Urinary bladder (tissue), 4 donors: ENCODE measurements around the gene OR51I2. TPM values are rescaled to one million over a fixed set of nuclear protein-coding genes. Genes with fewer than 3 reads are reported as not detected.

Source experiments
- DNase-seq: peaks from one replicate; pipeline ENCODE4 v3.0.0-alpha.2; 2015; ENCODE audit errors: extremely low spot score
- H3K27ac ChIP-seq: one replicate; pipeline ENCODE4 v1.5.1; 2013; ENCODE audit warnings: low read depth, mild to moderate bottlenecking, moderate library complexity
- H3K36me3 ChIP-seq: one replicate; pipeline ENCODE4 v1.6.1; 2013; ENCODE audit warnings: mild to moderate bottlenecking, moderate library complexity; ENCODE audit not compliant: insufficient read depth
- H3K4me1 ChIP-seq: one replicate; pipeline ENCODE4 v1.6.1; 2013; ENCODE audit warnings: mild to moderate bottlenecking, moderate library complexity; ENCODE audit not compliant: insufficient read depth
- H3K4me3 ChIP-seq: one replicate; pipeline ENCODE4 v1.5.1; 2013; ENCODE audit warnings: low read depth, low read length
- WGBS: extraction: QIAGEN DNeasy Blood & Tissue Kit; methylation state at CpG from one replicate; pipeline ENCODE4 v1.1.7; 2013; 5-methylcytosine and 5-hydroxymethylcytosine counted together
- polyA plus RNA-seq: library from polyadenylated mRNA; stranded (reverse); fragments of 200-250 nt; gene quantifications from one replicate; pipeline ENCODE4 v1.2.3, GENCODE V29; 2013
- total RNA-seq: library from RNA; depleted of rRNA; stranded (reverse); fragments of >200 nt; gene quantifications from one replicate; pipeline ENCODE4 v1.2.3, GENCODE V29; 2014
- donor health status: healthy with polysubstance abuse.
- donor health status: healthy.

Gene OR51I2
- total and polyA plus RNA-seq, 2 donors, result not detected

DNA sequence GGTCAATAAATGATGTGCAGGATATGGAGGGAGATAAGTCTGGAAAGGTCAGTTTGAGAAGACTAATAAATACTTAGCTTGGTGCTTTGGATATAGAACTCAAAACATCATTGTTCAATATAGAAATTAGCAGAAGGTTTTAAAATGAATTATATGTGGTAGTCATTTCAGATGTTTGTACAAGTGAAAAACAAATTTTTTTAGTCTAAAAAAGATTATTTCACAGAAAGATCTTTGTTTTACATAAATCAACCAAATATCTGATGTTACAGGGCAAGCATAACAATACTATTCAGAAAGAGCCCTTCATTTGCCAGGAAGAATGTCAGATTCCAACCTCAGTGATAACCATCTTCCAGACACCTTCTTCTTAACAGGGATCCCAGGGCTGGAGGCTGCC is 39.3 kb downstream of the OR51I2 start, which contains the start of gene OR52D1:
Gene OR52D1 (plus strand): TSS at position 301 of the 400 bp plus-strand sequence. CDS start 22 bp downstream, at position 323.
- Histone ChIP-seq H3K36me3 (no peaks in the 10 kb centered on the region), H3K4me1 (no peaks in the 10 kb centered on the region), H3K27ac (no peak within 1 kb of the TSS), H3K4me3 (no peak within 1 kb of the TSS)
- no peak for DNase-seq

DNA sequence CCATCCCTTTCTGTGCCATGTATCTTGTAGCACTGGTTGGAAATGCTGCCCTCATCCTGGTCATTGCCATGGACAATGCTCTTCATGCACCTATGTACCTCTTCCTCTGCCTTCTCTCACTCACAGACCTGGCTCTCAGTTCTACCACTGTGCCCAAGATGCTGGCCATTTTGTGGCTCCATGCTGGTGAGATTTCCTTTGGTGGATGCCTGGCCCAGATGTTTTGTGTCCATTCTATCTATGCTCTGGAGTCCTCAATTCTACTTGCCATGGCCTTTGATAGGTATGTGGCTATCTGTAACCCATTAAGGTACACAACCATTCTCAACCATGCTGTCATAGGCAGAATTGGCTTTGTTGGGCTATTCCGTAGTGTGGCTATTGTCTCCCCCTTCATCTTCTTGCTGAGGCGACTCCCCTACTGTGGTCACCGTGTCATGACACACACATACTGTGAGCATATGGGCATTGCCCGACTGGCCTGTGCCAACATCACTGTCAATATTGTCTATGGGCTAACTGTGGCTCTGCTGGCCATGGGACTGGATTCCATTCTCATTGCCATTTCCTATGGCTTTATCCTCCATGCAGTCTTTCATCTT is 39.8 kb downstream of the OR51I2 start:
- H3K4me3 ChIP-seq, result no peak overlapping the region
- no peak for DNase-seq
- WGBS, result 96% methylated on average over 4 of the region's 4 CpGs
- no peaks in the 10 kb centered on the region for H3K4me1 ChIP-seq
- no peaks in the 10 kb centered on the region for H3K36me3 ChIP-seq
- no peak overlapping the region for H3K27ac ChIP-seq

DNA sequence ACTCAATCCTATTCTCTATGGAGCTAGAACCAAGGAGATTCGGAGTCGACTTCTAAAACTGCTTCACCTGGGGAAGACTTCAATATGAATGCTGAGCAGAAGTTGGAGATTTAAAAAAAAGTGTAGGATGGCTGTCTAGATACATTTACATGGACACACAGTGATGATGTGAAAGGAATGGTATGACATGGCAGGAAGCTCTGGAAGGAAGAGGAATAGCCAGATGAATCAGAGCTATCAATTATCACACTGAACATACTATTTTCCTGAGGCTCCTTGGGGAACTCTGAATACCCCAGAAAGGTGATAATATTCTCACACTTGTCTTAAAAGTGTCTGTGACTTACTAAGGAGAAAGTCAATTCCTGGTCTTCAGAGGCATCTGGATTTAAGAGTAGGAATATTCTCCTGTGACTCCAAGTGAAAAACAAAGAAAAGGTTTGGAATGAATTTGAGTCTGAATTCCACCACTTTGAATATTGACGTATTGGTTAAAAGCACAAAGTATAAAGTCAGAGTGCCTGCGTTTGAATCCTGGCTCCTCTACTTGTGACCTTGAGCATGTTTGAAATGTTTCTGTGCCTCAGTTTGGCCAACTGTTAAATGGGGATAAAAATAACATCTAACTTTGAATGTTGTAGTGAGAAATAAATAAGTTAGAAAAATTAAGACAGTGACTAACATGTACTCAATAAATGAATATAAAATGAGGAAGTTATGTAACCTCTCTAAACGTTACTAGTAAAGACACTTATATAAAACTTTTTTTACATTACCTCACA is 40.6 kb downstream of the OR51I2 start:
- Histone ChIP-seq H3K27ac (no peak overlapping the region), H3K36me3 (no peaks in the 10 kb centered on the region), H3K4me3 (no peak overlapping the region), H3K4me1 (no peaks in the 10 kb centered on the region)
- WGBS, result 54% methylated on average over 5 of the region's 5 CpGs
- no peak for DNase-seq

DNA sequence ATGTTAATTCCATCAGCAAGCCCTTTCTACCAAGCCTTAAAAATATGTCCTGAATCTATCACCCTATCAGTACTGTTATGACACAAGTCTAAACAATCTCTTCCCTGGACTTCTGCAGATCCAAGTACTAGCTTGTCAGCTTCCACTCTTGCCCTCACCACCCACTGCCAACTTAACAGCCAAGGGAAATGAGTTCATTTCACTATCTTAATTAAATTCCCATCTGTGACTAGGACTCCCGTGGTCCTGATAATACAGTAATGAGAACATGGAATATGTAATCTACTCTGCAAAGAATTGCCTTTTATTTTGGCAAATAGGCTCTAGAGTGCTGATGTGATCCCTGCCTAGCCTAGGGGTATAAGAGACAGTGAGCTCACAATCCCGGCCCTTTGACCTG is 50.5 kb downstream of the OR51I2 start:
- DNase-seq, result no peak
- H3K36me3 ChIP-seq, result no peaks in the 10 kb centered on the region
- H3K27ac ChIP-seq, result no peak overlapping the region
- peaks cover 1% of the 10 kb centered on the region for H3K4me1 ChIP-seq
- no peak overlapping the region for H3K4me3 ChIP-seq
- WGBS, result 60% methylated on average over 2 of the region's 2 CpGs

DNA sequence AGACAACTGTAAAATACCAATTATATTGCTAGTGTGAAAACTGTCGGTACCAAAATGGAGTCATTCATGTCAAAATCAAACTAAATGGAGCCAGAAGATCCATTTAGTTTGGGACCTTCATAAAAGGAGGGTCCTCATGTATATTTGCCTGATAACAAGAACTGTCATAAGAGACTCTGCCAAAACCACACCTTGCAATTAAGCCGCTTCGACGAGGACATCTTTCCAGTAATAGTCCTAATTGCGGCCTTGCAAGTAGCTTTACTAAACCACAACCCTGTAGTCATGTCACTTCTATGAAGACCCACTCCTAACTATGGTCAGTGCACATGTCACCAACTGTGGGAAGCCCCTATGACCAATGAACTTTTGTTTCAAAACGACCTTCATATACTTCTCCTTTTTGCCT is 51.3 kb downstream of the OR51I2 start:
- H3K4me1 ChIP-seq, result peaks cover 1% of the 10 kb centered on the region
- no peaks in the 10 kb centered on the region for H3K36me3 ChIP-seq
- H3K27ac ChIP-seq, result no peak overlapping the region
- H3K4me3 ChIP-seq, result no peak overlapping the region
- WGBS, result 86% methylated on average over 6 of the region's 6 CpGs
- no peak for DNase-seq

DNA sequence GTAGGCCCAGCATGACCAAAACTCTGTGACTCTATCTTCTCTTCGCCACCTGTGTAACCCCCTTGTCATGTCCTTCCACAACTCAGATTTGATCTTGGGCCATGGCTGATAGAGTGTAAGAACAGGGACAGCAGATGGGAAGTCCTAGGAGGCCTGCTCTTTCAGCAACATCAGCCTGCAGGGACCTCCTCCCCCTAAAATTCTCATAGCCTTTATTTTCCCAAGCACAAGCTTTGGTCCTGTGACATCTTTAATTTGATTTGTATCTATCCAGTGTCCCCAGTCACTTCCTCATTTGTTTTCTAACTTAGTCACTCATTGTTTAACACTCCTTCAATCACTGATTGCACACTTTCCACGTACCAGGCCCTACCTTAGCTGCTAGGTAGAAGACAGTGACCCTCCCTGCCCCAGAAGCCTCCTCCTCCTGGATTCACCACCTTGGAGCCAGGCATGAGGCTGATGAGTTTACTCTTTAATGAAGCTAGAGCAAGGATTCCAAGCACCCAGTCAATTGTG is 55.3 kb downstream of the OR51I2 start:
- peaks cover 1% of the 10 kb centered on the region for H3K4me1 ChIP-seq
- no peak overlapping the region for H3K27ac ChIP-seq
- no peaks in the 10 kb centered on the region for H3K36me3 ChIP-seq
- 77% methylated on average over 2 of the region's 2 CpGs for WGBS
- no peak for DNase-seq
- no peak overlapping the region for H3K4me3 ChIP-seq

DNA sequence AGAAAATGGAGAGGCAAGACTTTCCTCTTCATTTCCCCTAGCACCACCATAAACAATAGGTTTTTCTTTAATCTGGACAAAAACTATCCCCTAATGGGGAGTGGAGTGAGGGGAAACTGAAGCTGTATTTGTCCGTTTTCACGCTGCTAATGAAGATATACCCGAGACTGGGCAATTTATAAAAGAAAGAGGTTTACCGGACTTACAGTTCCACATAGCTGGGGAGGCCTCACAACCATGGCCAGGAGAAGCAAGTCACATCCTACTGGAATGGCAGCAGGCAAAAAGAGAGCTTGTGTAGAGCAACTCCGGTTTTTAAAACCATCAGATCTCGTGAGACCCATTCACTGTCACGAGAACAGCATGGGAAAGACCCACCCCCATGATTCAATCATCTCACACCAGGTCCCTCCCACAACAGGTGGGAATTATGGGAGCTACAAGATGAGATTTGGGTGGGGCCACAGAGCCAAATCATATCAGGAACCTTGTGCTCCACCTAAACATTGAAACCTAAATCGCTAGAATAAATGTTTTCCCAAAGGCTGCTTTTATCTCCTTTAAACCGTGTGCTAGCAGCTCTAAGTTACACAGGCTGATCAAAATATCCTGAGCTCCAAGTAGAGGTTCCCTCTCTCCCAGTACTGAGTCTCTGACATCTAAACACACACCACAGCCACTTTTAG is 56.4 kb downstream of the OR51I2 start:
- Histone ChIP-seq H3K27ac (no peak overlapping the region), H3K36me3 (no peaks in the 10 kb centered on the region), H3K4me1 (peaks cover 1% of the 10 kb centered on the region), H3K4me3 (no peak overlapping the region)
- no peak for DNase-seq
- WGBS, result 86% methylated on average over 9 of the region's 9 CpGs

Other genes with a start within 250 kb of the OR51I2 start
- gene OR51V1, start 248.6 kb upstream of the OR51I2 start, total RNA-seq, result not detected
- gene OR51V1, start 248.6 kb upstream of the OR51I2 start, polyA plus RNA-seq, result not detected
- gene HBB, start 222.3 kb upstream of the OR51I2 start, total RNA-seq, result 394 TPM
- gene HBB, start 222.3 kb upstream of the OR51I2 start, polyA plus RNA-seq, result 10.1 TPM
- gene HBD, start 214.8 kb upstream of the OR51I2 start, total RNA-seq, result not detected
- gene HBD, start 214.8 kb upstream of the OR51I2 start, polyA plus RNA-seq, result not detected
- 39.3 TPM for gene HBG1, start 199.5 kb upstream of the OR51I2 start, total RNA-seq
- not detected for gene HBG1, start 199.5 kb upstream of the OR51I2 start, polyA plus RNA-seq
- 2,457 TPM for gene HBG2, start 194.5 kb upstream of the OR51I2 start, total RNA-seq
- not detected for gene HBG2, start 194.5 kb upstream of the OR51I2 start, polyA plus RNA-seq
- gene HBE1, start 179.4 kb upstream of the OR51I2 start, total RNA-seq, result 3.0 TPM
- 0.18 TPM for gene HBE1, start 179.4 kb upstream of the OR51I2 start, polyA plus RNA-seq
- gene OR51B4, start 147.4 kb upstream of the OR51I2 start, total RNA-seq, result 2.0 TPM
- not detected for gene OR51B4, start 147.4 kb upstream of the OR51I2 start, polyA plus RNA-seq
- 1.7 TPM for gene OR51B2, start 125.0 kb upstream of the OR51I2 start, total RNA-seq
- gene OR51B2, start 125.0 kb upstream of the OR51I2 start, polyA plus RNA-seq, result not detected
- gene OR51B5, start 105.8 kb upstream of the OR51I2 start, total RNA-seq, result 4.3 TPM
- gene OR51B5, start 105.8 kb upstream of the OR51I2 start, polyA plus RNA-seq, result not detected
- gene OR51B6, start 97.8 kb upstream of the OR51I2 start, total RNA-seq, result not detected
- gene OR51B6, start 97.8 kb upstream of the OR51I2 start, polyA plus RNA-seq, result not detected
- not detected for gene OR51M1, start 65.5 kb upstream of the OR51I2 start, total RNA-seq
- not detected for gene OR51M1, start 65.5 kb upstream of the OR51I2 start, polyA plus RNA-seq
- gene OR51Q1, start 27.2 kb upstream of the OR51I2 start, total RNA-seq, result not detected
- not detected for gene OR51Q1, start 27.2 kb upstream of the OR51I2 start, polyA plus RNA-seq
- gene OR51I1, start 7.8 kb upstream of the OR51I2 start, total RNA-seq, result 0.63 TPM
- gene OR51I1, start 7.8 kb upstream of the OR51I2 start, polyA plus RNA-seq, result not detected
- gene OR52D1, start 39.4 kb downstream of the OR51I2 start, total RNA-seq, result not detected
- gene OR52D1, start 39.4 kb downstream of the OR51I2 start, polyA plus RNA-seq, result not detected
- 0.58 TPM for gene UBQLN3, start 60.6 kb downstream of the OR51I2 start, total RNA-seq
- not detected for gene UBQLN3, start 60.6 kb downstream of the OR51I2 start, polyA plus RNA-seq
- 0.85 TPM for gene UBQLNL, start 67.4 kb downstream of the OR51I2 start, total RNA-seq
- 0.35 TPM for gene UBQLNL, start 67.4 kb downstream of the OR51I2 start, polyA plus RNA-seq
- gene OR52H1, start 99.2 kb downstream of the OR51I2 start, total RNA-seq, result 2.2 TPM
- not detected for gene OR52H1, start 99.2 kb downstream of the OR51I2 start, polyA plus RNA-seq
- gene OR52B6, start 131.6 kb downstream of the OR51I2 start, total RNA-seq, result not detected
- gene OR52B6, start 131.6 kb downstream of the OR51I2 start, polyA plus RNA-seq, result not detected
- gene TRIM6, start 147.3 kb downstream of the OR51I2 start, total RNA-seq, result 5.5 TPM
- 4.1 TPM for gene TRIM6, start 147.3 kb downstream of the OR51I2 start, polyA plus RNA-seq
- 17.1 TPM for gene TRIM34, start 175.7 kb downstream of the OR51I2 start, total RNA-seq
- 6.1 TPM for gene TRIM34, start 175.7 kb downstream of the OR51I2 start, polyA plus RNA-seq
- gene TRIM5, start 235.8 kb downstream of the OR51I2 start, total RNA-seq, result 39.6 TPM
- 11.1 TPM for gene TRIM5, start 235.8 kb downstream of the OR51I2 start, polyA plus RNA-seq
- gene TRIM22, start 240.5 kb downstream of the OR51I2 start, total RNA-seq, result 49.1 TPM
- 33.3 TPM for gene TRIM22, start 240.5 kb downstream of the OR51I2 start, polyA plus RNA-seq